Tibial nerve (tissue), 4 donors: ENCODE measurements around the gene RBM19.

Source experiments
- EP300 ChIP-seq, 2 donors: sonication (generic); formaldehyde crosslinking; IDR thresholded peaks; one replicate each; pipeline ENCODE4 v1.6.1; 2017; ENCODE audit warnings: antibody characterized with exemption in 2 of 2, mild to moderate bottlenecking in 1 of 2
- POLR2A ChIP-seq, 2 donors: fragments of 450-650 bp; IDR thresholded peaks; one replicate each; pipeline ENCODE4 v1.6.1; 2017; ENCODE audit warnings: antibody characterized with exemption in 2 of 2, mild to moderate bottlenecking in 2 of 2, moderate library complexity in 2 of 2
- TF ChIP-seq, protein P1 (sequence below), 5 experiments: fragments of 200-600 bp in 3 of 5; fragments of 450-650 bp in 2 of 5; sonication (generic) in 3 of 5; IDR thresholded peaks; one replicate each; pipeline ENCODE4 v1.5.1; 2016 to 2019; ENCODE audit warnings: antibody characterized with exemption in 5 of 5, mild to moderate bottlenecking in 3 of 5, moderate library complexity in 2 of 5

DNA sequence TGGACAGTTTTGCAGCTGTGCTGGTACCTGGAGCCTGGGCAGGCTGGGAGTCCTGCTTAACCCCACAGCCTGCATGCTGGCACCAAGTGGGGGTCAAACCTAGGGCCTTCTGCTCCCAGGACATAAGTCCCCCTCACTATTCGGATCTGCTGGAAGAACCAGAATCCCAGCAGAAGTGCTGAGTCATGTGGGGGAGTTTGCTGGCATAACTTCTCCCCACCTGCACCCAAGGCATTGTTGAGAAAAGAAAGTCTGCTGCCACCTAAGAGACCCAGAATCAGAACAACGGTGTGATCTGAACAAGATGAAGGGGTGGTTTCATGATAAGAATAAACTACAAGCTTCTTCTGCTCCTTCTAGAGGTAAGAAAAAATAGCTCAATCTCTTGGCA, 102.7 kb downstream of the RBM19 start:
- TF ChIP-seq POLR2A (IDR thresholded peaks at IDR 0.05) = no peak
- TF ChIP-seq, protein P1, sequence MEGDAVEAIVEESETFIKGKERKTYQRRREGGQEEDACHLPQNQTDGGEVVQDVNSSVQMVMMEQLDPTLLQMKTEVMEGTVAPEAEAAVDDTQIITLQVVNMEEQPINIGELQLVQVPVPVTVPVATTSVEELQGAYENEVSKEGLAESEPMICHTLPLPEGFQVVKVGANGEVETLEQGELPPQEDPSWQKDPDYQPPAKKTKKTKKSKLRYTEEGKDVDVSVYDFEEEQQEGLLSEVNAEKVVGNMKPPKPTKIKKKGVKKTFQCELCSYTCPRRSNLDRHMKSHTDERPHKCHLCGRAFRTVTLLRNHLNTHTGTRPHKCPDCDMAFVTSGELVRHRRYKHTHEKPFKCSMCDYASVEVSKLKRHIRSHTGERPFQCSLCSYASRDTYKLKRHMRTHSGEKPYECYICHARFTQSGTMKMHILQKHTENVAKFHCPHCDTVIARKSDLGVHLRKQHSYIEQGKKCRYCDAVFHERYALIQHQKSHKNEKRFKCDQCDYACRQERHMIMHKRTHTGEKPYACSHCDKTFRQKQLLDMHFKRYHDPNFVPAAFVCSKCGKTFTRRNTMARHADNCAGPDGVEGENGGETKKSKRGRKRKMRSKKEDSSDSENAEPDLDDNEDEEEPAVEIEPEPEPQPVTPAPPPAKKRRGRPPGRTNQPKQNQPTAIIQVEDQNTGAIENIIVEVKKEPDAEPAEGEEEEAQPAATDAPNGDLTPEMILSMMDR (IDR thresholded peaks at IDR 0.05) = no peak
- no peak for TF ChIP-seq EP300 (IDR thresholded peaks at IDR 0.05)
